HG02763 (cell line): ENCODE measurements around the gene SGMS1.
"Not testable (repeated sequence)": the region's sequence is repeated elsewhere in the genome, so short reads cannot be mapped to it uniquely, and the experiment has no call there.

Source experiments
- ATAC-seq: cut with Tn5 transposase; IDR thresholded peaks from one replicate; pipeline ENCODE4 v1.9.1; 2021; ENCODE audit warnings: mild to moderate bottlenecking, moderate library complexity; ENCODE audit not compliant: unreplicated experiment

The SGMS1 gene

GRCh38 chr10:50384238-50384637 lies 239.5 kb downstream of the SGMS1 start:
- no peak for ATAC-seq

GRCh38 chr10:50382576-50383023 lies 241.2 kb downstream of the SGMS1 start:
- no peak for ATAC-seq

- no peak for ATAC-seq
These were observed 242.1 kb downstream of the SGMS1 start for GRCh38 chr10:50381642-50382041.

- ATAC-seq: no peak
These were observed 244.1 kb downstream of the SGMS1 start for GRCh38 chr10:50379616-50380015.

GRCh38 chr10:50375745-50376144 lies 248.0 kb downstream of the SGMS1 start:
- no peak for ATAC-seq

GRCh38 chr10:50375051-50375452 lies 248.7 kb downstream of the SGMS1 start:
- no peak for ATAC-seq

GRCh38 chr10:50373821-50374501 lies 249.8 kb downstream of the SGMS1 start:
- no peak for ATAC-seq

GRCh38 chr10:50369931-50370330 lies 253.8 kb downstream of the SGMS1 start:
- ATAC-seq: no peak

- no peak for ATAC-seq
These were observed 256.0 kb downstream of the SGMS1 start for GRCh38 chr10:50367732-50368131.

- ATAC-seq: not testable (repeated sequence)
These were observed 257.3 kb downstream of the SGMS1 start for GRCh38 chr10:50366421-50366820.

GRCh38 chr10:50364730-50365129 lies 259.0 kb downstream of the SGMS1 start:
- ATAC-seq: not testable (repeated sequence)

- ATAC-seq: peak; percentile 69
These were observed 261.1 kb downstream of the SGMS1 start for GRCh38 chr10:50362547-50363125.

GRCh38 chr10:50361946-50362345 lies 261.8 kb downstream of the SGMS1 start:
- no peak for ATAC-seq

- no peak for ATAC-seq
These were observed 263.5 kb downstream of the SGMS1 start for GRCh38 chr10:50360077-50360850.

- no peak for ATAC-seq
These were observed 264.6 kb downstream of the SGMS1 start for GRCh38 chr10:50358925-50359687.

- no peak for ATAC-seq
These were observed 265.3 kb downstream of the SGMS1 start for GRCh38 chr10:50358411-50358810.

GRCh38 chr10:50356481-50356832 lies 267.3 kb downstream of the SGMS1 start:
- ATAC-seq: not testable (repeated sequence)

- not testable (repeated sequence) for ATAC-seq
These were observed 267.9 kb downstream of the SGMS1 start for GRCh38 chr10:50355693-50356480.

- ATAC-seq: no peak
These were observed 272.1 kb downstream of the SGMS1 start for GRCh38 chr10:50351483-50352146.

GRCh38 chr10:50350366-50350765 lies 273.4 kb downstream of the SGMS1 start:
- no peak for ATAC-seq
